HEK293 (cell line): ENCODE measurements around the gene KCNMA1.
A peak's percentile ranks its signal among the peaks of the same experiment; 100 is the strongest.

Experiments
- CTCF ChIA-PET: fragments of 350-600 bp; formaldehyde crosslinking; extraction: SDS; loops from one replicate; lab custom pipeline; 2021; ENCODE audit warnings: antibody characterized with exemption; lab: Yijun Ruan, JAX
- POLR2A ChIA-PET: fragments of 300-600 bp; formaldehyde crosslinking; extraction: SDS; loops from one replicate; lab custom pipeline; 2020; ENCODE audit warnings: antibody characterized with exemption, inconsistent platforms; lab: Yijun Ruan, JAX
- H3K27ac ChIP-seq: fragments of 200-500 bp; sonication (Bioruptor generic); 2 replicates; pipeline ENCODE4 v1.5.1; 2014; ENCODE audit warnings: low read depth, low read length, control low read depth, inconsistent platforms; ENCODE audit errors: extremely low read depth
- H3K36me3 ChIP-seq, 2 experiments: fragments of 200-500 bp in 1 of 2; sonication (Bioruptor generic) in 1 of 2; 1 replicate in 1 of 2; 2 replicates in 1 of 2; pipeline ENCODE4 v1.5.1; 2014 to 2017; ENCODE audit warnings: inconsistent platforms in 2 of 2, low read length in 2 of 2; ENCODE audit not compliant: control insufficient read depth in 2 of 2, insufficient read depth in 1 of 2
- H3K4me1 ChIP-seq: fragments of 200-500 bp; sonication (Bioruptor generic); 2 replicates; pipeline ENCODE4 v1.5.1; 2014; ENCODE audit warnings: mild to moderate bottlenecking, low read length, inconsistent platforms; ENCODE audit not compliant: control insufficient read depth, insufficient read depth
- H3K4me3 ChIP-seq: 2 replicates; pipeline ENCODE4 v1.5.1; 2011; ENCODE audit warnings: low read depth, mild to moderate bottlenecking, control low read depth, low read length, moderate library complexity
- H3K9me3 ChIP-seq: fragments of 200-500 bp; sonication (Bioruptor generic); 2 replicates; pipeline ENCODE4 v1.5.1; 2014; ENCODE audit warnings: low read depth, low read length, inconsistent platforms; ENCODE audit not compliant: control insufficient read depth, insufficient read depth
- CTCF ChIP-seq: fragments of 450-650 bp; formaldehyde crosslinking; IDR thresholded peaks from 2 replicates; pipeline ENCODE4 v1.5.1; 2016; ENCODE audit warnings: missing biosample characterization, missing genetic modification characterization
- HOXC10 ChIP-seq: sonication (generic); formaldehyde crosslinking; IDR thresholded peaks from 2 replicates; pipeline ENCODE4 v1.8.1; 2023; ENCODE audit warnings: mild to moderate bottlenecking, missing genetic modification reagents
- IKZF3 ChIP-seq: fragments of 450-650 bp; IDR thresholded peaks from 2 replicates; pipeline ENCODE4 v1.5.0; 2018; ENCODE audit warnings: missing biosample characterization, mild to moderate bottlenecking, missing genetic modification characterization, moderate library complexity
- KLF8 ChIP-seq: fragments of 450-650 bp; formaldehyde crosslinking; IDR thresholded peaks from 2 replicates; pipeline ENCODE4 v1.5.1; 2016; ENCODE audit warnings: missing biosample characterization, missing genetic modification characterization
- PRDM2 ChIP-seq: fragments of 450-650 bp; formaldehyde crosslinking; IDR thresholded peaks from 2 replicates; pipeline ENCODE4 v1.5.1; 2016; ENCODE audit warnings: missing biosample characterization, missing genetic modification characterization, borderline replicate concordance
- ZBTB8A ChIP-seq: fragments of 450-650 bp; formaldehyde crosslinking; IDR thresholded peaks from 2 replicates; pipeline ENCODE4 v1.5.1; 2016; ENCODE audit warnings: missing biosample characterization, missing genetic modification characterization
- ZIC2 ChIP-seq: fragments of 450-650 bp; formaldehyde crosslinking; IDR thresholded peaks from 2 replicates; pipeline ENCODE4 v1.5.1; 2016; ENCODE audit warnings: missing biosample characterization, missing genetic modification characterization
- ZNF121 ChIP-seq: fragments of 450-650 bp; formaldehyde crosslinking; IDR thresholded peaks from 2 replicates; pipeline ENCODE4 v1.5.1; 2016; ENCODE audit warnings: missing biosample characterization, missing genetic modification characterization
- ZNF157 ChIP-seq: fragments of 450-650 bp; formaldehyde crosslinking; IDR thresholded peaks from 2 replicates; pipeline ENCODE4 v1.5.1; 2016; ENCODE audit warnings: missing biosample characterization, missing genetic modification characterization
- ZNF184 ChIP-seq: fragments of 450-650 bp; IDR thresholded peaks from 2 replicates; pipeline ENCODE4 v1.5.1; 2018; ENCODE audit warnings: missing biosample characterization, mild to moderate bottlenecking, missing genetic modification characterization
- ZNF324 ChIP-seq: fragments of 450-650 bp; formaldehyde crosslinking; IDR thresholded peaks from 2 replicates; pipeline ENCODE4 v1.5.1; 2016; ENCODE audit warnings: missing biosample characterization, missing genetic modification characterization
- ZNF398 ChIP-seq: fragments of 450-650 bp; formaldehyde crosslinking; IDR thresholded peaks from 2 replicates; pipeline ENCODE4 v1.5.1; 2017; ENCODE audit warnings: missing biosample characterization, missing genetic modification characterization
- ZNF530 ChIP-seq: fragments of 450-650 bp; formaldehyde crosslinking; IDR thresholded peaks from 2 replicates; pipeline ENCODE4 v1.5.1; 2016; ENCODE audit warnings: low read depth, missing biosample characterization, missing genetic modification characterization
- ZNF768 ChIP-seq: fragments of 450-650 bp; formaldehyde crosslinking; IDR thresholded peaks from 2 replicates; pipeline ENCODE4 v1.5.1; 2018; ENCODE audit warnings: missing biosample characterization, mild to moderate bottlenecking, missing genetic modification characterization
- ZNF776 ChIP-seq: fragments of 450-650 bp; formaldehyde crosslinking; IDR thresholded peaks from 2 replicates; pipeline ENCODE4 v1.5.0; 2017; ENCODE audit warnings: missing biosample characterization, missing genetic modification characterization, borderline replicate concordance
- ZNF777 ChIP-seq: fragments of 450-650 bp; formaldehyde crosslinking; IDR thresholded peaks from 2 replicates; pipeline ENCODE4 v1.5.1; 2017; ENCODE audit warnings: missing biosample characterization, missing genetic modification characterization, borderline replicate concordance
- ZXDB ChIP-seq: fragments of 450-650 bp; formaldehyde crosslinking; IDR thresholded peaks from 2 replicates; pipeline ENCODE4 v1.5.1; 2016; ENCODE audit warnings: missing biosample characterization, missing genetic modification characterization

Gene KCNMA1

GRCh38 chr10:77385315-77385714 lies 252.3 kb downstream of the KCNMA1 start:
- no peaks in the 10 kb centered on the region for H3K9me3 ChIP-seq
- no peak overlapping the region for H3K4me3 ChIP-seq
- no peaks in the 10 kb centered on the region for H3K36me3 ChIP-seq
- H3K4me1 ChIP-seq = peaks cover 3% of the 10 kb centered on the region
- no peak overlapping the region for H3K27ac ChIP-seq
- TF ChIP-seq ZNF768 (tag by site-specific recombination) (no peak), ZNF184 (tag by site-specific recombination) (no peak), ZNF157 (tag by site-specific recombination) (no peak), HOXC10 (no peak), CTCF (tag by site-specific recombination) (no peak), ZNF530 (tag by site-specific recombination) (no peak), ZXDB (tag by site-specific recombination) (no peak), ZNF398 (no peak), ZBTB8A (no peak), IKZF3 (tag by site-specific recombination) (no peak), ZNF121 (tag by site-specific recombination) (no peak), KLF8 (tag by site-specific recombination) (no peak)
- ChIA-PET POLR2A (no interaction called here), CTCF (no interaction called here)

- no peaks in the 10 kb centered on the region for H3K9me3 ChIP-seq
- CTCF ChIA-PET = interaction anchor here (0.6 to 2.8 kb wide), 3 partner anchors 9 to 182 kb away, joined by 3 to 8 read pairs (median 8); no protein-coding TSS in a partner anchor
- TF ChIP-seq ZIC2 (tag by site-specific recombination) (peak; percentile 74; the same call in 1 of the 2 replicates), ZNF776 (no peak), PRDM2 (tag by site-specific recombination) (no peak), ZNF777 (tag by site-specific recombination) (no peak), ZNF184 (tag by site-specific recombination) (no peak), ZNF324 (tag by site-specific recombination) (no peak)
- H3K4me3 ChIP-seq = no peak overlapping the region
- POLR2A ChIA-PET = no interaction called here
- no peak overlapping the region for H3K27ac ChIP-seq
- H3K36me3 ChIP-seq = no peaks in the 10 kb centered on the region
- peaks cover 3% of the 10 kb centered on the region for H3K4me1 ChIP-seq
Observed at GRCh38 chr10:77383861-77384553, 253.6 kb downstream of the KCNMA1 start.
